ENCODE measurements around the gene C1orf35.
A peak's percentile ranks its signal among the peaks of the same experiment; 100 is the strongest.

C1orf35 gene

DNA sequence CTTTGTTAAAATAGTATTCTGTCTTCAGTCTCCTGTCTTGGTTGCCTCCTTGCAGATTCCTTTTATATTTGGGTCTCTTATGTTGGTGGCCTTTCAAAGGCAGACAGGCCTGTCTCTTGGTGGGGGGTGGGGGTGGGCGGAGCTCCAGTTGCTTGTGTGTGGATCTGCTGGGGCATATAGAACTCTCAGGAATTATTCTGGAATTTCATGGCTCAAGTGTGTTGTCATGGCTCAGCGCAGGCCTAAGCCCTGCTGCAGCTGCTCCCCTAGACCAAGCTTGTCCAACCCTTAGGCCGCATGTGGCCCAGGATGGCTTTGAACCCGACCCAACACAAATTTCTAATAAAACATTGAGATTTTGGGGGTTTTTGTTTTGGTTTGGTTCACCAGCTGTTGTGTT is 8.0 kb downstream of the C1orf35 start:
- H3K4me1 Mint-ChIP-seq, result peaks cover 48% of the 10 kb centered on the region
- peak overlapping the region; percentile 34 for H3K4me3 Mint-ChIP-seq

DNA sequence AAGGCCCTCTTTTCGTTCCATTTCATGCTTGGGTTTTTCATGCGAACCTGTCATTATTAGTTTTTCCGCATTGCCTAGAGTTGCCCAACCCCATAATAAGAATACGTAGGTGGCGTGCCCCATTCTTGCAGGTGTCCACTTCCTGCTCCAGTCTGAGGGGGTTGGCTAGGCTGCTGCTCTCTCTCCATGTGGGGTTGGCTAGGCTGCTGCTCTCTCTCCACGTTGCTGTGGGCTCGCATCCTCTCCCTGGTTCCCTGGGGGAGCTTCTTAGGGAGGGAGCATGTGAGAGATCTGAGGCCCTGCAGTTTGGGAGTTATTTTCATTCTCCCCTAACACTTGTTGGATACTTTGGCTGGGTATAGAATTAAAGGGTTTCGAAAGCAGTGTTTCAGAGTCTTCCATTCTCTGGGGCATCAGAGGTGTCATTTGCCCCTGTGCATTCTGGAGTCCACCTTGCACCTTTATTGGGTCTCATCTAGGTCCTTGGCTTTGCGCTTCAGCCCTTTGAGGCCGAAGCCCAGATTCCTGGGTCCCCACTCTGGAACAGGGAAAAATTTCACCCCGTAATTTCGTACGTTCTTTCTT is 8.6 kb downstream of the C1orf35 start:
- Mint-ChIP-seq H3K4me1 (peaks cover 54% of the 10 kb centered on the region), H3K4me3 (peak overlapping the region; percentile 34), H3K36me3 (peaks cover 17% of the 10 kb centered on the region)

More for the DNA sequence above, 8.0 kb downstream of the C1orf35 start:
- Mint-ChIP-seq H3K9me3 (peaks cover 5% of the 10 kb centered on the region), H3K27ac (no peak overlapping the region), H3K27me3 (no peaks in the 10 kb centered on the region), H3K36me3 (peaks cover 17% of the 10 kb centered on the region)

DNA sequence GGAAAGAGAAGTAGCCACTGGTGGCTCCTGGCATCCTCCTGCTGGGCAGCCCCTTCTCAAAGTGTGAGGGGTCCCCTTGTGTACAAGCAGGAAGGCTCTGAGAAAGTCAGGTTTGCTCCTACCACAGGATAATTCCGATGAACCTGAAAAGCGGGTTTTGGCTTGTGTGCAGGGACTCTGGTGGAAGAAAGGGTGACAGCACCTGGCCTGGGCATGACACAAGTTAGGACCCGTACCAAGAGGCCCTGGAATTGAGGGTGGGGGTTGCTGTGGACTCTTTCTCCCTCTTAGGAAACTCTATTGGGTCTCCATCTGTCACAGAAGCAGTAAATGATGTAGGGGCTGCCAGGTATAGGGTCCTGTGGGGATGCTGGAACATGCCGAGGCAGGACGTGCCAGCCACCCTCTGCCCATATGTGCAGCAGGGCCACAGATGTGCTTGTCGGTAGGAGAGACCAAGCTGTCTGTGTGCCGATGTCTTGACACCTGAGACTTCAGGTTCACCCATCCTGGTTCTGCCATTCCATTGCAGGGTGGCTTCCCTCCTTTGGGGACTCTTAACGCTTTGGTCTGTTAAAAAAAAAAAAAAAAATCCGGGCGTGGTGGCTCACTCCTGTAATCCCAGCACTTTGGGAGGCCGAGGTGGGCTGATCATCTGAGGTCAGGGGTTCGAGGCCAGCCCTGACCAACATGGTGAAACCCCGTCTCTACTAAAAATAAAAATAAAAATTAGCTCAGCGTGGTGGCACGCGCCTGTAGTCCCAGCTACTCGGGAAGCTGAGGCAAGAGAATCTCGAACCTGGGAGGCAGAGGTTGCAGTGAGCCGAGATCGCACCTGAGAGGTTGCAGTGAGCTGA is 9.8 kb downstream of the C1orf35 start:
- Mint-ChIP-seq H3K4me3 (no peak overlapping the region), H3K36me3 (peaks cover 15% of the 10 kb centered on the region), H3K4me1 (peaks cover 59% of the 10 kb centered on the region), H3K9me3 (peaks cover 5% of the 10 kb centered on the region), H3K27ac (peak overlapping the region; percentile 17), H3K27me3 (no peaks in the 10 kb centered on the region)

More for the DNA sequence above, 8.6 kb downstream of the C1orf35 start:
- Mint-ChIP-seq H3K27me3 (no peaks in the 10 kb centered on the region), H3K27ac (no peak overlapping the region), H3K9me3 (peaks cover 5% of the 10 kb centered on the region)

DNA sequence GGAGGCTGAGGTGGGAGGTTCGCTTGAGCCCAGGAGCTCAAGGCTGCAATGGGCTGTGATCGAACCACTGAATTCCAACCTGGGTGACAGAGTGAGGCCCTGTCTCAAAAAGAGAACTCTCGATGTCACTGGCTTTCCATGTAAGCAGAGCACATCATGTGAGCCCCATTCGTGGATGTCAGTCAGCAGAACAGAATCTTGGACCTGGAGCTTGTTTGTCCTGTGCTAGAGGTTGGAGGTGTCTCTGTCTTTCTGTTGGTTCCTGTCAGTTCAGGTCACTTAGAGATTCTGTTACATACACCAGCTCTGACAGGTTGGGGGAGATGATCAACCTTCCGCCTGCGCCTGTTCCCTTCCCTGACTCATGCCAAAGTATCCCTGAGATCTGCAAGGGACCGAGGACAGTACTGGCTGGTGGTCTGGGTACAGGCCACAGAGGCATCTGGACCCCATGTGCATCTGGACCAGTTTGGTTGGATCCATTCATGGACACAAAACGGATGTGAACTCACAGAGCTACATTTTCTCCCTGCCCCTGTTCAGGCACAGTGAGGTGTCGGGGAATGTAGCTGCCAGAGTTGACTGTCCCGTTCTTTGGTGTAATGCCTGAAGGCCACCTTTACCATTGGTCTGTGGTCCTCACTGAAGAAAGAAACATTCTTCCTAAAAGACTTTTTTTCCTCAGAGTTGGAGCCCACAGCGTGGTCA is 10.6 kb downstream of the C1orf35 start:
- Mint-ChIP-seq H3K27me3 (no peaks in the 10 kb centered on the region), H3K4me3 (no peak overlapping the region), H3K4me1 (peaks cover 67% of the 10 kb centered on the region), H3K36me3 (peaks cover 15% of the 10 kb centered on the region), H3K9me3 (peaks cover 5% of the 10 kb centered on the region), H3K27ac (no peak overlapping the region)

DNA sequence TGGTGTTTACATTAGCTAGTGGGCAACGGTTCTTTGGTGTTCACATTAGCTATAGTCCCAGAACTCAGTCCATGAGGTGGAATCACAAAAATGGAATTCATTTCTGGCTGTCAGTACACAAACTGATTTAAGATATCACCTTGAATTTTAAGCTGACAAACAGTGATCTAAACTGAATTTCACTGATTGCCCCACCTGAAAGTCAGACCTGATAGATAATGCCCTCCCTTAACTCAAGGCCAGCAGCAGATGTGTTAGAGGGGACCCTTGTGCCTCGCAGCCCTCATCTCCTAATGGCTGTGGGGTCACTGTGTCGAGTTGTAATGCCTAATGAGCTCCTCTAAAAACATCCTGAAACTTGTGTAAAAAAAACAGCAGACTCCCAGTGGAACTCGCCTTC is 12.0 kb downstream of the C1orf35 start:
- peaks cover 78% of the 10 kb centered on the region for H3K4me1 Mint-ChIP-seq
- H3K27me3 Mint-ChIP-seq, result no peaks in the 10 kb centered on the region
- no peak overlapping the region for H3K4me3 Mint-ChIP-seq
- peaks cover 5% of the 10 kb centered on the region for H3K9me3 Mint-ChIP-seq
- H3K36me3 Mint-ChIP-seq, result peaks cover 15% of the 10 kb centered on the region
- H3K27ac Mint-ChIP-seq, result peak overlapping the region; percentile 30

DNA sequence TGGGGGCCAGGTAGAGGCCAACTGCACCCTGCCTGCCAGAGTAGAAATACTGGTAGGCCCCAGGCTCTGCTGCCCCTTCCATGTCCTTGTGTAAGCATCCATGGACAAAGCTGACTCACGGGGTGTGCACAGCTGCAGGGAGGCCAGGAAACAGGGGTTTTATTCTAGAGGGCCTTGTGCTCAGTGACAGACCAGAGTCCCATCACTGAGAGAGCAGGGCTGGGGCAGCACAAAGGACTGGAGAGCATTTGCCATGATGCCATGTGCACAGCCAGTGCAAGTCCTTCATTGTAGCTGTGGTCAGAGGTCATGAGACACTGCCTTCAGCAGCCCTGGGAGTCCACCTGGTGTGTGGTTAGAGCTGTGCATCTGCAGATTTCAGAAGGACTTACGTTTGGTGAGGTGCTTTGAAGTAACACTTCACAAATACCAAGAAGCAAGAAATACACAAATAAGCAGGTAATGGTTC is 12.5 kb downstream of the C1orf35 start:
- Mint-ChIP-seq H3K36me3 (peaks cover 12% of the 10 kb centered on the region), H3K4me1 (peaks cover 78% of the 10 kb centered on the region)

DNA sequence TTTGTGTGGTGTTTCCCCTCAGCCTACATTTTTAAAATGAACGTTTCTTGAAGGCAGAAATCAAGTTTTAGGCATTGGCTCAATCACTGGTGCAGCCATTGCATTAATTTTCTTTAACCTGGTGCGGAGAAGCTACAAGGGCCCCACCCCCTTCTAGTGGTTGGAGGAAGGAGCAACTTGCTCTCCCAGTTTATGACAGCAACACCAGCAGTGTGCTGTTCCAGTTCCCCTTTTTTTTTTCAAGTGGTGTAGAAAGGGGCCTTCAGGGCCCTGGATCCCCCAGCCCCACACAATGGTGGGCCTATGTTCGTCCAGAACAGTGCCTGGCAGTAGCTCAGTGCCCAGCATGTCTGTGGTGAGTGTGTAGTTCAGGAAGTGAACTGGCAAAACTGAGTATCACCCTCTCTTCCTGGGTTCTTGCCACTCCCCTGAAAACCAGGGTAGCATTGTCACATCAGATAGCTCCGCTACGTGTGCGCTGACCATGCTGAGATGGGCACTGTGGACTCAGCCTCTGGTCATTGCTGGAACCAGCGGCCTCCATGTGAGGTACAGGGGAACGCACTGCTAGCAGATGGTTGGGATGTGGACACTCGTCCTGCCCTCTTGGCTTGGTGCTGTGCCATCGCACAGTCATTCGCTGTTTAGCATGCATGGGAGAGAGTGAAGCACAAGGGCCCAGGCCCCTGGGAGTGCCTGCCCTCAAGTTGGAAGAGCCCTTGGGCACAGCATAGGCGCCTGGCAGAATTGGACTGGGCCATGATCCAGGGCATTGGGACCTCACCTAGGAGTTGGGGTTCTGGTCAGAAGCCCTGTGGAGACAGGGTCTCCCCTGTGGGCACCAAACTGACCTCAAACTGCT is 13.4 kb downstream of the C1orf35 start:
- H3K4me3 Mint-ChIP-seq, result peak overlapping the region; percentile 80
- peaks cover 6% of the 10 kb centered on the region for H3K36me3 Mint-ChIP-seq
- H3K9me3 Mint-ChIP-seq, result peaks cover under 1% of the 10 kb centered on the region

More for the DNA sequence above, 12.5 kb downstream of the C1orf35 start:
- Mint-ChIP-seq H3K27me3 (no peaks in the 10 kb centered on the region), H3K9me3 (peaks cover 5% of the 10 kb centered on the region), H3K27ac (peak overlapping the region; percentile 51), H3K4me3 (peak overlapping the region; percentile 80)

DNA sequence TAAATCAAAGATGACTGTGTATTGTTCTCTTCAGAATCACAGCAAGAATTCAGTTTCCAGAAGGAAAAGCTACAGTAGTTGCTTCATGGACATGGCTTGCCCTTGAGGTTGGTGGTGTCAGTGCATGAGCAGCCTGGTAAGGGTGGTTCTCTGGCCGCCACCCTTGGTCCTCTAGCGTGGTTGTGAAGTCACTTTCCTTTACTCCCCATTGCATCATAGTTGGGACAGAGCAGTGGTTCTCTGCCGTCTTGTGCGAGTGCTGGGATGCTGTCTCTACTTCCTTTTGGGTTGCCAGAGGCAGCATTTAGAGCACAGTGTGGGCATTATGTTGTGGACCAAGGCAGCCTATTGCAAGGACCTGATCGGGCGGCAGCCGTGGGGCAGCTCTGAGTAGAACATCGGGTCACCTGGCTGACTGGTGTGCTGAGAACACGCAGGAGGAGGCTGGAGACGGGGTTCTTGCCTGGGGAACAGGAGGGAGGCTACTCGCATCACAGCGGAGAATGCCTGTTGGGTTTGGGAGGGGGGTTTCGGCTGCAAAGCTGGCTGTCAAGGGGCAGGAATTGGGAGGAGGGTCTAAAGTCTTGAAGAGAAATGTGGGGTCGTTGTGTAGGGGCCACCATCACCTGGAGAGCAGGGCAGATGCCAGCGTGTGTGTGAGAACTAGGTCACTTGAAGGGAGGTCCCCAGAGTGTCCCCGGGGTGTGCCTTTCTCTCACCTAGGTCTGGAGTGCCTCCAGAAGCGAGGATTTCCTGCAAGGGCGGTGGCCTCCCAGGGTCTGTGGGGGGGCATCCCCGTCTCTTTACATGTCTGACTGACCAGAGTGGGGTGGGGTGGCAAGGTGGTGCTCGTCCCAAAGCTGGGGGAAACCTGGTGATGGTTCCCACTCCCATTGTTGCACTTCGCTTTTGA is 14.3 kb downstream of the C1orf35 start:
- Mint-ChIP-seq H3K9me3 (no peaks in the 10 kb centered on the region), H3K27ac (peak overlapping the region; percentile 35), H3K4me3 (peak overlapping the region; percentile 80), H3K27me3 (no peaks in the 10 kb centered on the region), H3K4me1 (peaks cover 86% of the 10 kb centered on the region), H3K36me3 (peaks cover 2% of the 10 kb centered on the region)

More for the DNA sequence above, 13.4 kb downstream of the C1orf35 start:
- peak overlapping the region; percentile 35 for H3K27ac Mint-ChIP-seq
- peaks cover 79% of the 10 kb centered on the region for H3K4me1 Mint-ChIP-seq
- H3K27me3 Mint-ChIP-seq, result no peaks in the 10 kb centered on the region

DNA sequence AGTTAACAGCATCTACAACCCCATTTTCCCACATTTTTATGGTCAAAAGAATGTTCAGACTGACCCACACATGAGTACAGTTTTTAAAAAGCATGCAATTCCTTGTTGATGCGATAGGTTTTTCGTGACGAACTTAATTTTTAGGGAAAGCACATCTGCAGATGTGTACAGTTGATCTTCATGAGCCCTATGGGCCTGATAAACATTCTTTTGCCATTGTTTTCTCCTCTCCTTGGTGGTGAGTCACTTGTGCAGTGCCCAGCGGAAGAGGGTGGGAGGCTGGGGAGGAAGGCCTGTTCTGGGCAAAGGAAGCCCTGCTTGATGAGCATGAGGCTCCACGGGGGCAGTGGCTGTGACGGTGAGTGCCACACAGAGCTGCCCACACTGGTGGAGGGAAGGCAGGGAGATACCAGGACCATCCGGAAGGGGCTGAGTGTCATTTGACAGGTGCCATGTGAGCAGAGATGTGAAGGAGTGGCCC is 15.3 kb downstream of the C1orf35 start:
- Mint-ChIP-seq H3K4me1 (peaks cover 87% of the 10 kb centered on the region), H3K27me3 (no peaks in the 10 kb centered on the region), H3K9me3 (no peaks in the 10 kb centered on the region), H3K4me3 (peak overlapping the region; percentile 80), H3K27ac (peak overlapping the region; percentile 85), H3K36me3 (peaks cover 6% of the 10 kb centered on the region)

DNA sequence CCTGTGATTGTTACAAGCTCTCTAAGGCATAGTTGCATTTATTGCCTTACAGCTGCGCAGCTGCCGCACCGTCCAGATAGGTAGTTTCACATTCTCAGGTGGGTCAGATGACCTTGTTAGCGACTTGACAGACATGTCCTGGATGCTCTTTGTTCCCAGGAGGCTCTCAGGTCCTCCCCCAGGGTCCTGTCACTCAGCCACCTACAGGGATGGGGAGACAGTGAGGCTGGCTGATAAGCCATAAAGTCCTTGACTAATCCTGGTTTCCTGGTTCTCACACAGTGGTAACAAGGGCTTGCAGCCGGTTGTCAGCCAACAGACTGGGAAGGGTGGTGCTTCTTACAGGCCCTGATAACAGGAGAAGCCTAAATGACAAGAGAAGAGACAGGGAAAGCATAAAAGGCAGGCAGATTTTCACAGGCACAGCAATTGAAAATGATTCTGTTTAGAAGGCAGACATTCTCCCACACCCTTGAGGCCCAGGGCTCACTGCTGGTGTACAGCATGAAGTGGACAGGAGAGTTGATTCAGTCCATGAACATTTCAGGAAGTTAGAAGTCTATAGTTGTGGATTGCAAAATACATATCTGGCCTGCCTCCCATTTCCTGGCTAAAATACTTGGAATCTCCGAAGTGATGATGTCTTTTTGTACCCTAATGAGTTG is 17.7 kb downstream of the C1orf35 start:
- Mint-ChIP-seq H3K27me3 (no peaks in the 10 kb centered on the region), H3K4me3 (peak overlapping the region; percentile 91), H3K36me3 (peaks cover 6% of the 10 kb centered on the region), H3K4me1 (peaks cover 68% of the 10 kb centered on the region), H3K9me3 (no peaks in the 10 kb centered on the region), H3K27ac (peak overlapping the region; percentile 85)

DNA sequence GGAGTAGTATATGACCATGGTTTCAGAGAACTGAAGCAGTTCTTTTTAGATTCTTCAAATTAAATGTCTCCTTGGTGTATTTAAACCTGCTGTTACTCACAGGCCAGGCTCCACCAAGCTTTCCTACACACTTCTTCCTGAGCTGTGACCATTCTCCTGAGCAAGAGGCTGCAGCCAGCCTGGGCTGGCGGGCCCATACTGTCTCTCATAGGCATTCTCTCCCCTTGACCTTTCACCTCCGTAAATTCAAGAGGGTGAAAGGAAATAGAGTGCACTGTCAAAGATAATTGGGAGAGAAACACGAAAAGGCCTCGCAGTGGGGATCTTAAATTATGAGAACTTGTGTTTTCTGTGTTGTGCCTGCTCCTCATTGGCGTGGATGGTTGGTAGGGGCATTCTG is 18.3 kb downstream of the C1orf35 start:
- Mint-ChIP-seq H3K27ac (peak overlapping the region; percentile 85), H3K4me1 (peaks cover 62% of the 10 kb centered on the region), H3K27me3 (no peaks in the 10 kb centered on the region), H3K36me3 (peaks cover 6% of the 10 kb centered on the region), H3K9me3 (no peaks in the 10 kb centered on the region), H3K4me3 (peak overlapping the region; percentile 91)

DNA sequence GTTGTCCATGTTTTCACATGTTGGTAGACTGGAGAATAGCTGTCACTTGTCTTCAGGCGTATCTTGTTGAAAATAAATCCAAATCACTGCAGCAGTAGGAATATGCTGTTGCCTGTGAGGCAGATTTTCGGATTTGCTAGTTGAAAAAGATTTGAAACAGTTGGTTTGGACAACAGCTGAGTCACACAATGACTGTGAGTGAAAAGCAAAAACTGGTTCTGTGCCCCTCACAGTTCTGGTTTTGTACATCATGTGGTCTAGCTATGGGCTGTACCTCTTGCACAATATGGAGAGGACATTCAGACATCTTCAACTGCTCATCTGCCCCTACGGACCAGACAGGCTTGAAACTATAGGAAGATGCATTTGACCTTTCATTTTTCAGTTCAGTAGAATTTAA is 18.8 kb downstream of the C1orf35 start:
- H3K9me3 Mint-ChIP-seq, result no peaks in the 10 kb centered on the region
- no peaks in the 10 kb centered on the region for H3K27me3 Mint-ChIP-seq
- H3K4me3 Mint-ChIP-seq, result peak overlapping the region; percentile 91
- H3K27ac Mint-ChIP-seq, result peak overlapping the region; percentile 85
- peaks cover 58% of the 10 kb centered on the region for H3K4me1 Mint-ChIP-seq
- peaks cover 6% of the 10 kb centered on the region for H3K36me3 Mint-ChIP-seq

DNA sequence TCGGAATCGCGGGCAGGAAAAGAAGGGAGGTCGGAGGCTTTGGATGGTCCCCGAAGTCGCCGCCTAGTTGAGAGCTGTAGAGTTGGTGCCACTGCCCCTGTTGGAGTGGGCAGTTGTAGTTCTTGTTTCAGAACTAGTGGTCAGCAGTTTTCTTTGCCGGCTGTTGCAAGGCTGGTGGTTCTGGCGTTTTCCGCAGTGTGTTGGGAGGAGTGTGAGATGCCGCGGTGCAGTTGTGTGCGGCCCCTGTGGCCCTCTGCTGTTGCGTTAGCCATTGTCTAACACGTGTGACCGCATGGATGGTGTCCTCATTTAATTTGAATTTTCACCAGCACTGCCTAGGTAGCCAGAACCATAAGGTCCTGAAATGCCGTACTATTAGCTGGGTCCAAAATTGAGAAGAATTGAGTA is 19.2 kb downstream of the C1orf35 start:
- H3K36me3 Mint-ChIP-seq, result peaks cover 6% of the 10 kb centered on the region
- H3K27me3 Mint-ChIP-seq, result no peaks in the 10 kb centered on the region
- no peaks in the 10 kb centered on the region for H3K9me3 Mint-ChIP-seq
- H3K4me3 Mint-ChIP-seq, result peak overlapping the region; percentile 91
- H3K27ac Mint-ChIP-seq, result peak overlapping the region; percentile 85
- H3K4me1 Mint-ChIP-seq, result peaks cover 57% of the 10 kb centered on the region

All from activated naive CD4-positive, alpha-beta T cell treated with anti-CD3 and anti-CD28 coated beads, Interleukin-2, amount 50 U/mL, for 24 hours (primary cell).